GM18505 (cell line): ENCODE results near the gene PI16.

Experiments
- ATAC-seq: cut with Tn5 transposase; IDR thresholded peaks from one replicate; pipeline ENCODE4 v1.9.1; 2021; ENCODE audit not compliant: unreplicated experiment
- POLR2A ChIP-seq: IDR thresholded peaks from 4 replicates; pipeline ENCODE4 v1.6.1; 2011; ENCODE audit warnings: borderline replicate concordance; ENCODE audit not compliant: insufficient read depth, insufficient read length; ENCODE audit errors: extremely low read depth

Gene PI16

DNA sequence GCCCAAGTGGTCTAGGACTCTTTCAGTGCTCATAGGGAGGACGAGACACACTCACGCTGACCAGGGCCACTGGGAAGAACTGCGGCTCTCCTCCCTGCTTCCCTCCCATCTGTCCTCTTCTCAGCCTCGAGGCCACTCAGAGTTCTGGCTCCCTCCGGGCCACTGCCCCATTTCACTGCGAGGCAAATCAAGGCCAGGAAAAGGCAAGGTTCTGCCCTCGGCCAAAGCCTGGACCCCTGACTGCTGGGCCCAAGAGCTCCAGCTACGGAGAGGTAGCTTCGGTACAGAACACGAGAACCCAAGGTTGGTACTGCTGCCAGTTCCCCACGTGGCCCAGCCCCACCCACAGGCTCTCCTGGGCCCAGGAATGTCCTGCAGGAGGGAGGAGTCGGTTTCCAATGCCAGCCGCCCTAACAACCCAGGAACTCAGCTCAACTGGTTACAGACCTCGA lies 14.7 kb downstream of the PI16 start:
- ATAC-seq: no peak
- TF ChIP-seq POLR2A: no peak

GRCh38 chr6:36969988-36970891 lies 15.7 kb downstream of the PI16 start:
- TF ChIP-seq POLR2A: no peak
- ATAC-seq: no peak

- TF ChIP-seq POLR2A: no peak
- ATAC-seq: no peak
These were observed 16.6 kb downstream of the PI16 start for GRCh38 chr6:36970892-36971842.

DNA sequence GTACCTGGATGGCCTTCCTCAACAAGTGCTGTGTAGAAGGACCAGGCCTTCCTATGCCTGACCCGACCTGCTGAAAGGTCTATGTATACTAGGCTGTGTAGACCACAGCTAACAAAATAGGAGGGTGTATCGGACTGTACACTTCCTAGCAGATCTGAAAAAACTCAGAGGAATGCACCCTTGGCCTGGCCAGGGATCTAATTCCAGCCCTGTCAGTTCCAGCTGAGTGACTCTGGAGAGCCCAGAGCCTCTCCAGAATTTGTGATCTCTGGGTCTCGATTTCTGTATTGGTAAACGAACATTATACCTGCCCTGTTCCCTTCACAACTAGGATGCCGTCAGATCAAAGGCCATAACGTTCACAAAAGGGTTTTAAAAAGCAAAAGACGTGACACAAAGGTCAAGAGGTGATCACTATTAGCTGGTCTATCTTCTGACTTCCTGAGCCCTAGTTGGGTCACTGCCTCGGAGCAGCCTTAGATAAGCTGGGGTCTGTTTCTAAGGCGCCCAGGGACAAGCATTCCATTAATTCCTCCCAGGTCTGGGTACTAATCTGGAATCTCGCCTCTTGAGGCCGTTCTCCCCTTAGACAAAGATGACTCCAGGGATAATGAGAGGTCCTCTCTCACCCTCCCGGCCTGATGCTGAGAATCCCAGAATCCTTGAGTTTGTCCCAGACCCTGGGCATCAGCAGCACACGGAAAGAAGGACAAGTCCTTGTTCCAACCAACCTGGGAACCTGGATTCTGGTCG lies 17.6 kb downstream of the PI16 start:
- TF ChIP-seq POLR2A: no peak
- ATAC-seq: no peak

DNA sequence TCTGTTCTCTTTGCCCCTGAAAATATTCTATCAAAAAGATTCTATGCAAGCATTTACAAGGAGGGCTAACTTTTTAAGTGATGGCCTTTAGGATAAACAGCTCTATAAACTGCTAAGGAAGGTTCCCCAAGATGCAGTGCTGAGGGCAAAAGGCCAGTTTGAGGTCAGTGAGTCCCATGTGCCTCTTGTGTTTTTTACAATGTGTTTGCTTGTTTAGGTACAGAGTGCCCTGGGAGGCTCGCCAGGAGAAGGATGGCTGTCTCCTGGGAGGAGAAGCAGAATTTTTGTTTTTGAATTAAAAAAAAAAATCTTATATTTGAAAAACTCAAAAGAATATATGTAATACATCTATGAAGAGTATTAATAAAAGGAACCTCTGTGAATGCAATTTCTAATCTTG lies 18.7 kb downstream of the PI16 start:
- no peak for ATAC-seq
- TF ChIP-seq POLR2A: no peak

DNA sequence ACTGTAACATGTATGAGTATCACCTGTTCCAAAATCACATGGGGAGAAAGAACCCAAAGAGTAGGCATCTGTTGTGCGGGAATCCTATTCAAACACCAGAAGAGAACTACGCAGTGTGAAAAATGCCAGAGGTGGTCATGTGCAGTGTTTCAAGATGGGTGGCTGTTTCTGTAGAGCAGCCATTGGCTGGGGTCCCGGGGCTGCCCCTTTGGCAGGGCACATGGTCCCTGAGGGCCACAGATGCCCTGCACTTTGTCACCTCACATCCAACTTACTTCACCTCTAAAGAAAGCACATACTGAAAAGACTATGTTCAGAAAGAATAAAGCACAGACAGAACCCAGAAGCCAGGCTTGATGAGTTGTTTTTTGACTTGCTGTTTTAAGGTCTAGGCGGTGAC lies 19.1 kb downstream of the PI16 start:
- no peak for ATAC-seq
- no peak for TF ChIP-seq POLR2A

- TF ChIP-seq POLR2A: no peak
- ATAC-seq: no peak
These were observed 20.9 kb downstream of the PI16 start for GRCh38 chr6:36975231-36976006.

GRCh38 chr6:36976007-36976264 lies 21.4 kb downstream of the PI16 start:
- no peak for TF ChIP-seq POLR2A
- ATAC-seq: no peak

DNA sequence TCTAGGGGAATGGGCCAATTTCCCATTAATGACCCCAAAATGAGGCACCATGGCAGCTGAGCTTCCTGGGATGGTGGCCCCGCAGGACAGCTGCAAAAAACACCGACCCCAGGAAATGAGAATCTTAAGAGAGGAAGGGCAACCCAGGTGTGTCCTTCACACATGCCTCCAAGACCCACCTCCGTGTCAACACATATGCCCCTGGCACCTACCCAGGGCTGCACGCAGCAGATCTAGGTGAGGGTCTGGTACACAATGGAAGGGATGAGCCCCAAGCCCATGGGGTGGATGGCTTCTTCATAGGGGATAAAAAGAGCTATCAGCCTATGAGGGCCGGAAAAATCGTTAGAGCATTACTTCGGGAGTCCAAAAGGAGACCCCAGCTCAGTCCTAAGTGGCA lies 22.0 kb downstream of the PI16 start:
- TF ChIP-seq POLR2A: no peak
- no peak for ATAC-seq

GRCh38 chr6:36976931-36977330 lies 22.4 kb downstream of the PI16 start:
- TF ChIP-seq POLR2A: no peak
- ATAC-seq: no peak

DNA sequence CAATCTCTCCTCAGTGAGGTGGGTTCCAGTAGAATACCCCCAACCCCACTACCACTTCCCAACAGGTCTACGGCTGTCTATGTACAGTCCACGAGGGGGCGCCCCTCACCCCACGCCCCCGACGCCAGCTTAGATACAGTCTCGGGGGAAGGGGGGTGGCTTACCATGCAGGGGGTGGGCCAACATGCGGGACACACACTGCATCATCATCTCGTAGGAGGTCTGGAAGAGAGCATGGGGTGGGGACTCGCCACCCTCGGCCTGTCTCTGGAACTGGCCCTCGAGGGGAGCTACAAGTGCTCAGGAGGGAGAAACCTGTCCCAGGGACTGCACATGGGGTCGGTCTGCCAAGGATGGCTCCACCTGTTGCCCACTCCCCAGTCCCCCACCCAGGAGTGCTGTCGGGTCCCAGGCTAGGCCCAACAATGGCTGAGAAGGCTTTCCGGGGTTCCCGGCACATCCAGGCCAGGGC lies 23.0 kb downstream of the PI16 start:
- ATAC-seq: no peak
- no peak for TF ChIP-seq POLR2A
